OCI-LY3 (cell line): Measurements from ENCODE around the gene MRPS22.

ENCODE experiments used
- EZH2phosphoT487 ChIP-seq: fragments of 200-600 bp; shearing (Covaris generic); IDR thresholded peaks from 2 replicates; pipeline ENCODE4 v1.6.1; 2018; ENCODE audit warnings: antibody characterized with exemption, mixed run types, low read depth
- TF ChIP-seq, protein P1 (sequence below): fragments of 200-600, 300-600 bp; sonication (generic); IDR thresholded peaks from 2 replicates; pipeline ENCODE4 v1.5.1; 2014; ENCODE audit warnings: antibody characterized with exemption, low read length, low read depth

DNA sequence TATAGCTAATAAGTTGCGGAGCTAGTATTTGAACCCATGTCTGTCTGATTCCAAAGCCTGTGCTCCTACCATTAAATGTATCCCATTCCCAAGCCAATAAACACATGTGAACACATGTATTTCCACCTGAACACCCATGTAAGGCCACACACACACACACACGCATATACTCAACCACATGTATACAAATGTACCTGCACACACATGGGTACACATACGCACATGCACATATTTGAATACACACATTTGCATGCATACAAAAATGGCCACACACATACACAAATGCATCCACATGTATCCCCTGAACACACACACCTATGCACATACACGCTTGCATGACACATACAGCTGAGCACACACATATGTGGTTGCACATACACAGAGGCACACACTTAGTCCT lies 5.4 kb upstream of the MRPS22 start:
- TF ChIP-seq, protein P1, sequence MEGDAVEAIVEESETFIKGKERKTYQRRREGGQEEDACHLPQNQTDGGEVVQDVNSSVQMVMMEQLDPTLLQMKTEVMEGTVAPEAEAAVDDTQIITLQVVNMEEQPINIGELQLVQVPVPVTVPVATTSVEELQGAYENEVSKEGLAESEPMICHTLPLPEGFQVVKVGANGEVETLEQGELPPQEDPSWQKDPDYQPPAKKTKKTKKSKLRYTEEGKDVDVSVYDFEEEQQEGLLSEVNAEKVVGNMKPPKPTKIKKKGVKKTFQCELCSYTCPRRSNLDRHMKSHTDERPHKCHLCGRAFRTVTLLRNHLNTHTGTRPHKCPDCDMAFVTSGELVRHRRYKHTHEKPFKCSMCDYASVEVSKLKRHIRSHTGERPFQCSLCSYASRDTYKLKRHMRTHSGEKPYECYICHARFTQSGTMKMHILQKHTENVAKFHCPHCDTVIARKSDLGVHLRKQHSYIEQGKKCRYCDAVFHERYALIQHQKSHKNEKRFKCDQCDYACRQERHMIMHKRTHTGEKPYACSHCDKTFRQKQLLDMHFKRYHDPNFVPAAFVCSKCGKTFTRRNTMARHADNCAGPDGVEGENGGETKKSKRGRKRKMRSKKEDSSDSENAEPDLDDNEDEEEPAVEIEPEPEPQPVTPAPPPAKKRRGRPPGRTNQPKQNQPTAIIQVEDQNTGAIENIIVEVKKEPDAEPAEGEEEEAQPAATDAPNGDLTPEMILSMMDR, result no peak
- TF ChIP-seq EZH2phosphoT487, result no peak
